ENCODE data around the gene COL6A3.

COL6A3 gene

DNA sequence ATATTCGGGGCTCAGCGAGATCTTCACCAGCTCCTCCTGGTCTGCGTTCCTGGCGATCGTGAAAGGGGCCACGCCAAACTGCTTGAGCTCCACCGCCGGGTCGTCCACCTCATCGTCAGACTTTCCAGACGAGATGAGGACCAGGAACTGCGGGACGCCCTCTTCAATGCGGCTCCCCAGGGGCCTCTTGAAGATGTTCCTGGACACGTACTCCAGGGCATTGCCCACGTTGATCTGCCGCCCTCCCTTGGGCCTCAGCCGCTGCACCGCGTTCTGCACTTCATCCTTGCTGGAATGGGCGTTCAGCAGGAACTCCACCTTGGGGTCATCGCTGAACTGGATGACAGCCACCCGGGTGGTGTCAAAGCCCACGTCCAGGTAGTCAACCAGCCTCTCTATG is 42.1 kb downstream of the COL6A3 start:
- H3K27me3 ChIP-seq (ENCODE audit: insufficient read depth, poor library complexity, severe bottlenecking) = no peaks in the 10 kb centered on the region
- TF ChIP-seq, protein P1, sequence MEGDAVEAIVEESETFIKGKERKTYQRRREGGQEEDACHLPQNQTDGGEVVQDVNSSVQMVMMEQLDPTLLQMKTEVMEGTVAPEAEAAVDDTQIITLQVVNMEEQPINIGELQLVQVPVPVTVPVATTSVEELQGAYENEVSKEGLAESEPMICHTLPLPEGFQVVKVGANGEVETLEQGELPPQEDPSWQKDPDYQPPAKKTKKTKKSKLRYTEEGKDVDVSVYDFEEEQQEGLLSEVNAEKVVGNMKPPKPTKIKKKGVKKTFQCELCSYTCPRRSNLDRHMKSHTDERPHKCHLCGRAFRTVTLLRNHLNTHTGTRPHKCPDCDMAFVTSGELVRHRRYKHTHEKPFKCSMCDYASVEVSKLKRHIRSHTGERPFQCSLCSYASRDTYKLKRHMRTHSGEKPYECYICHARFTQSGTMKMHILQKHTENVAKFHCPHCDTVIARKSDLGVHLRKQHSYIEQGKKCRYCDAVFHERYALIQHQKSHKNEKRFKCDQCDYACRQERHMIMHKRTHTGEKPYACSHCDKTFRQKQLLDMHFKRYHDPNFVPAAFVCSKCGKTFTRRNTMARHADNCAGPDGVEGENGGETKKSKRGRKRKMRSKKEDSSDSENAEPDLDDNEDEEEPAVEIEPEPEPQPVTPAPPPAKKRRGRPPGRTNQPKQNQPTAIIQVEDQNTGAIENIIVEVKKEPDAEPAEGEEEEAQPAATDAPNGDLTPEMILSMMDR (IDR thresholded peaks at IDR 0.05; ENCODE audit: poor library complexity, severe bottlenecking) = no peak
- ATAC-seq (ENCODE audit: low read depth) = no peak
- no peak overlapping the region for H3K27ac ChIP-seq (ENCODE audit: poor library complexity, severe bottlenecking)
- no peak for DNase-seq (ENCODE audit: low spot score)
- no peaks in the 10 kb centered on the region for H3K9me3 ChIP-seq (ENCODE audit: severe bottlenecking)
- no peaks in the 10 kb centered on the region for H3K36me3 ChIP-seq (ENCODE audit: low read depth)
- no peak overlapping the region for H3K4me3 ChIP-seq (ENCODE audit: severe bottlenecking)
- no peaks in the 10 kb centered on the region for H3K4me1 ChIP-seq (ENCODE audit: insufficient read depth, poor library complexity, severe bottlenecking)

DNA sequence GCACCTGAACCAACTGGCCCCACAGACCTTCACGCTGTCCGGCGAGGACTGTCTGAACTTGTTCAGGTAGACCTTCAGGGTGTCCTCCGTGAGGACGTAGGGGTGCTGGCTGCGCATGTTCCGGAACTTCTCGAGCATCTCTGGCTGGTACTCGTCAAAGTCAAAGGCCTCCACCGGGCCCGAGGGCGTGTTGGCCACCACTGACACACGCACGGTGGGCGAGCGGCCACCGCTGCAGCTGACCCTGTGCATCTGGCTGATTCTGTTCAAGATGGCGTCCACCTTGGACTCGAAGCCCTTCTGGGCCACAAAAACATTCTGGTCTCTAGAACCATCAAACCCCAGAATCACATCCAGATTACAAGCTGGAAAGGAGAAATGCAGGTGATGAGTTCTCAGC is 48.3 kb downstream of the COL6A3 start:
- TF ChIP-seq, protein P1 (IDR thresholded peaks at IDR 0.05; ENCODE audit: poor library complexity, severe bottlenecking) = no peak
- no peaks in the 10 kb centered on the region for H3K9me3 ChIP-seq (ENCODE audit: severe bottlenecking)
- H3K4me1 ChIP-seq (ENCODE audit: insufficient read depth, poor library complexity, severe bottlenecking) = no peaks in the 10 kb centered on the region
- H3K27ac ChIP-seq (ENCODE audit: poor library complexity, severe bottlenecking) = no peak overlapping the region
- H3K36me3 ChIP-seq (ENCODE audit: low read depth) = no peaks in the 10 kb centered on the region
- H3K4me3 ChIP-seq (ENCODE audit: severe bottlenecking) = no peak overlapping the region
- no peak for ATAC-seq (ENCODE audit: low read depth)
- no peak for DNase-seq (ENCODE audit: low spot score)
- no peaks in the 10 kb centered on the region for H3K27me3 ChIP-seq (ENCODE audit: insufficient read depth, poor library complexity, severe bottlenecking)

DNA sequence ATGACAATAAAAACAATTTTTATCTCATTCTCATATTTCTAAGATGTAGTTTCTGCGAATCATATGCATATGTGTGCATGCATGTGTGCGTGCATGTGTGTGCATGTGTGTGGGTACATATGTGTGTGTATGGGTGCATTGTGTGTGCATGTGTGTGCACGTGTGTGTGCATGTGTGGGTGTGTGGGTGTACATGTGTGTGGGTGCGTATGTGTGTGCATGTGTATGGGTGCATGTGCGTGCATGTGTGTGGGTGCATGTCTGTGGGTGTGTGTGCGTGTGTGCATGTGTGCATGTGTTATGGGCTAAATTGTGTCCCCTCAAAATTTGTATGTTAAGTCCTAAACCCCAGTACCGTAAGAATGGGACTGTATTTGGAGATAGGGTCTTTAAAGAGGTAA is 49.3 kb downstream of the COL6A3 start:
- TF ChIP-seq, protein P1 (IDR thresholded peaks at IDR 0.05; ENCODE audit: poor library complexity, severe bottlenecking) = no peak
- Histone ChIP-seq H3K9me3 (ENCODE audit: severe bottlenecking) (no peaks in the 10 kb centered on the region), H3K36me3 (ENCODE audit: low read depth) (no peaks in the 10 kb centered on the region), H3K27ac (ENCODE audit: poor library complexity, severe bottlenecking) (no peak overlapping the region), H3K27me3 (ENCODE audit: insufficient read depth, poor library complexity, severe bottlenecking) (no peaks in the 10 kb centered on the region), H3K4me3 (ENCODE audit: severe bottlenecking) (no peak overlapping the region), H3K4me1 (ENCODE audit: insufficient read depth, poor library complexity, severe bottlenecking) (no peaks in the 10 kb centered on the region)
- ATAC-seq (ENCODE audit: low read depth) (no peak), DNase-seq (ENCODE audit: low spot score) (no peak)

DNA sequence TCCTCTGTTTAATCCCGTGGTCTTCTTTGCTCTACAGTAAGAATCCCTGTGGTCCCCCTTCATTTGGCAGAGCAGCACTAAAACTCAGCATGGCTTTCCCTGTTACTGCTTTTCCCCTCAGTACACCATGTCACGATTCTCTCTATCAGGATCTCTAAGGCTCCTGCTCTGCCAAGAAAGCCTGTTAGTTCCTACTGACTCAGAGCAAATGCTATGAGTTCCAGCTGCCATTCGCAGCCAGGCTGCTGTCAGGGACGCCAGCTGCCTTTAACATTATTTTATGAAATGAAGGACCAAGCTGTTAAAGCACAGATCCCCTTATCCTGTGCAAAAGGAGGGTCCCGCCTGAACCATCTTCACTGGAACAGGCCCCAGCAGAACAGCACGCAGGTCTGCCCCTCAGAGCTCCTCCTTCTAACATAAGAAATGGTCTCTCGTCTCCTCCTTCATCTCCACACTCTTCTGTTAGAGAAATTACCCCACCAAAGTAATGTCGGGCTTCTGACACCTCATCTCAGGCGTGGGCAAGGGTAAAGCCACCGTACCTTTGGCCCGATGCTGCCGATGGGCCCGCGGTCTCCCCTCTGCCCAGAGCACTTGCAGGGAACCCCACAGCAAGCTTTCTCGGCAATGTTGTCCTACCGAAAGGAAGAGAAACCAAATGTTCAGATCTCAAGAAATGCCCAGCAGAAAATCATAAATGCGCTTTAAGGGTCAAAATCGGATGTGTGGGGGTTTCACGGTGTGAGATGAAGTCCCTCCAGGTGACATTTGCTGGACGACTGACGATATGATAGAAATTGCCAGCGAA is 52.6 kb downstream of the COL6A3 start:
- ATAC-seq (ENCODE audit: low read depth) = no peak

More for the DNA sequence above, 52.6 kb downstream of the COL6A3 start:
- Histone ChIP-seq H3K27me3 (ENCODE audit: insufficient read depth, poor library complexity, severe bottlenecking) (no peaks in the 10 kb centered on the region), H3K27ac (ENCODE audit: poor library complexity, severe bottlenecking) (no peak overlapping the region), H3K36me3 (ENCODE audit: low read depth) (no peaks in the 10 kb centered on the region), H3K4me3 (ENCODE audit: severe bottlenecking) (no peak overlapping the region), H3K9me3 (ENCODE audit: severe bottlenecking) (no peaks in the 10 kb centered on the region), H3K4me1 (ENCODE audit: insufficient read depth, poor library complexity, severe bottlenecking) (no peaks in the 10 kb centered on the region)
- no peak for DNase-seq (ENCODE audit: low spot score)
- TF ChIP-seq, protein P1 (IDR thresholded peaks at IDR 0.05; ENCODE audit: poor library complexity, severe bottlenecking) = no peak
